Activated CD4-positive, alpha-beta T cell treated with anti-CD3 and anti-CD28 coated beads, Interleukin-2, Interleukin-4, amounts not matched to agents 100 ng/mL and 50 ng/mL, durations not matched to agents 16 hours and 8 hours (primary cell): Measurements from ENCODE around the gene ARRDC1.

Experiments used
- DNase-seq: peaks from one replicate; pipeline ENCODE4 v3.0.0-alpha.2; 2020; ENCODE audit warnings: low spot score

Gene ARRDC1

GRCh38 chr9:137640862-137641261 is 35.4 kb downstream of the ARRDC1 start:
- DNase-seq = no peak

GRCh38 chr9:137642118-137642601 is 36.7 kb downstream of the ARRDC1 start:
- no peak for DNase-seq

- DNase-seq = no peak
Observed at GRCh38 chr9:137642892-137643291, 37.4 kb downstream of the ARRDC1 start.

GRCh38 chr9:137643921-137644320 is 38.4 kb downstream of the ARRDC1 start:
- DNase-seq = no peak

- no peak for DNase-seq
Observed at GRCh38 chr9:137645211-137645610, 39.7 kb downstream of the ARRDC1 start.

- DNase-seq = no peak
Observed at GRCh38 chr9:137646341-137646740, 40.9 kb downstream of the ARRDC1 start.

- no peak for DNase-seq
Observed at GRCh38 chr9:137647096-137647714, 41.7 kb downstream of the ARRDC1 start.

GRCh38 chr9:137648396-137648795 is 42.9 kb downstream of the ARRDC1 start:
- DNase-seq = no peak

GRCh38 chr9:137649553-137649952 is 44.1 kb downstream of the ARRDC1 start:
- no peak for DNase-seq

GRCh38 chr9:137650259-137650658 is 44.8 kb downstream of the ARRDC1 start:
- DNase-seq = no peak

GRCh38 chr9:137650779-137651178 is 45.3 kb downstream of the ARRDC1 start:
- no peak for DNase-seq

GRCh38 chr9:137656416-137656815 is 50.9 kb downstream of the ARRDC1 start:
- no peak for DNase-seq

GRCh38 chr9:137657606-137658005 is 52.1 kb downstream of the ARRDC1 start:
- DNase-seq = no peak

GRCh38 chr9:137658781-137659180 is 53.3 kb downstream of the ARRDC1 start:
- DNase-seq = no peak

- no peak for DNase-seq
Observed at GRCh38 chr9:137660144-137660543, 54.7 kb downstream of the ARRDC1 start.

- no peak for DNase-seq
Observed at GRCh38 chr9:137663584-137663983, 58.1 kb downstream of the ARRDC1 start.

GRCh38 chr9:137664676-137665075 is 59.2 kb downstream of the ARRDC1 start:
- no peak for DNase-seq
